OCI-LY3 (cell line): ENCODE data around the gene ARHGAP26.

Source experiments
- EZH2phosphoT487 ChIP-seq: fragments of 200-600 bp; shearing (Covaris generic); IDR thresholded peaks from 2 replicates; pipeline ENCODE4 v1.6.1; 2018; ENCODE audit warnings: antibody characterized with exemption, mixed run types, low read depth
- TF ChIP-seq, protein P1 (sequence below): fragments of 200-600, 300-600 bp; sonication (generic); IDR thresholded peaks from 2 replicates; pipeline ENCODE4 v1.5.1; 2014; ENCODE audit warnings: antibody characterized with exemption, low read length, low read depth

DNA sequence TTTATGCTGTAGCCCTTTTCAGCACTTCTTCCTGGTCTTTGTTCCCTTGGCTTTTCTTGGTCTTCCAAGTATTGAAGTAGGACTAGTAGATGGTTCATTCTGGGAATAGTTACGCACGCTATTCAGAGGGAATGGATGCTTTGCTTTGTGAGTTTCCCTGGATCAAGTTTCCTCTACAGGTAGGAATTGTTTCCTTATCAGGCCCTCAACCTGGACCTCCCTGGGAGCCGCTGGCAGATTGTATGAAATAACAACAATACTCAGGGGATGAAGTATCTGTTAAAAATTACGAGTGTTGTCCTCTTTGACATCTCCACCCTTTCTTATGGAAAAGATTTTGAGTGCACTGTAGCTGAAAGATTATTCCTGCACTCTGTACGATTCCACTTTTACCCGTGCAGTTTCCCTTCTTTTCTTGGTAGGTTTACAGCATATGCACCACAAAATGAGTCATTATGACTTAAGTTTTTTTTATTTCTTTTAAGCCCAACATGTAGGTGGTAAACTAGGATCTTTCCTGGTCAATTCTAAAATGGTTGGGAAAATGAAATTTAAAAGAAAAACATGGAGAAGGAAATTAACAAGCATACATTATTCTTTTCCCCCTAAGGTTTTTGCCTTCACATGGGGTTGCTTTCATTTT is 57.9 kb downstream of the ARHGAP26 start:
- TF ChIP-seq, protein P1, sequence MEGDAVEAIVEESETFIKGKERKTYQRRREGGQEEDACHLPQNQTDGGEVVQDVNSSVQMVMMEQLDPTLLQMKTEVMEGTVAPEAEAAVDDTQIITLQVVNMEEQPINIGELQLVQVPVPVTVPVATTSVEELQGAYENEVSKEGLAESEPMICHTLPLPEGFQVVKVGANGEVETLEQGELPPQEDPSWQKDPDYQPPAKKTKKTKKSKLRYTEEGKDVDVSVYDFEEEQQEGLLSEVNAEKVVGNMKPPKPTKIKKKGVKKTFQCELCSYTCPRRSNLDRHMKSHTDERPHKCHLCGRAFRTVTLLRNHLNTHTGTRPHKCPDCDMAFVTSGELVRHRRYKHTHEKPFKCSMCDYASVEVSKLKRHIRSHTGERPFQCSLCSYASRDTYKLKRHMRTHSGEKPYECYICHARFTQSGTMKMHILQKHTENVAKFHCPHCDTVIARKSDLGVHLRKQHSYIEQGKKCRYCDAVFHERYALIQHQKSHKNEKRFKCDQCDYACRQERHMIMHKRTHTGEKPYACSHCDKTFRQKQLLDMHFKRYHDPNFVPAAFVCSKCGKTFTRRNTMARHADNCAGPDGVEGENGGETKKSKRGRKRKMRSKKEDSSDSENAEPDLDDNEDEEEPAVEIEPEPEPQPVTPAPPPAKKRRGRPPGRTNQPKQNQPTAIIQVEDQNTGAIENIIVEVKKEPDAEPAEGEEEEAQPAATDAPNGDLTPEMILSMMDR = no peak
- no peak for TF ChIP-seq EZH2phosphoT487
